ENCODE data around the gene SSRP1. TPM values are rescaled to one million over a fixed set of nuclear protein-coding genes. Genes with fewer than 3 reads are reported as not detected.

Gene SSRP1
- total RNA-seq, 1 experiment from 2014 or later, result 173 TPM

DNA sequence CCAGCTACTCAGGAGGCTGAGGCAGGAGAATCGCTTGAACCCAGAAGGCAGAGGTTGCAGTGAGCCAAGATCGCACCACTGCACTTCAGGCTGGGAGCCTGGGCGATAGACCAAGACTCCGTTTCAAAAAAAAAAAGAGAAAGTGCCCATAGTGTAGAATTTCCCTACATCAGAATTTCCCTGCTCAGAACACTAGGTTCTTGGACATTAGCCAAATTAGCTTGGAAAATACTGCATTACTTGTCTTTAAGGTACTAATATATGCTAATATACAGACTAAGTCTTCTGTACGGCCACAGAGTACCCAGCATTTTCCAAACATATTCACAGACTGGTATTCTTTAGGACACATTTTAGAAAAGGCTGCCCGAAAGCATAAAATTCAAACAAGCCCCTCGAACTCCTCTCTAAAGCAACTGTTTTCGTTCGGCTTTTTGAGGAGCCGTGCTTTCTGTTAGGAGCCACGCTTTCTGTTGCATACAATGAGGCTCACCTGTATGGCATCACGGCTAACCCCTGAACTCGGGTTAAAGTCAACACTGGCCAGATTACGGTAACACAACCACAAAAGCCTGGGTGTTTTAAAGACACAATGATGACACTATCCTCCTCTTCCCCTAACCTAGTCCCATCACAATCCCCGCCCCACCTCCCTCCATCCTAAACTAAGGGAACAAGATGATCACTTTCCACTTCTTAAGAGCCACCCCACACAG, 29.4 kb downstream of the SSRP1 start:
- CTCF ChIA-PET, result no interaction called here
- no peak for ATAC-seq
- no peak for DNase-seq (ENCODE audit: low read depth, low spot score)
- Histone ChIP-seq H3K36me3 (ENCODE audit: control insufficient read depth, insufficient read depth, low read length) (no peaks in the 10 kb centered on the region), H3K27me3 (ENCODE audit: control insufficient read depth, insufficient read depth, low read length) (no peaks in the 10 kb centered on the region), H3K4me3 (ENCODE audit: low read depth in 2 of 2, low read length in 2 of 2) (no peak overlapping the region), H3K9me3 (ENCODE audit: control insufficient read depth, insufficient read depth, low read depth, low read length) (no peaks in the 10 kb centered on the region), H3K27ac (ENCODE audit: low read length) (no peak overlapping the region), H3K4me1 (ENCODE audit: control insufficient read depth, insufficient read depth, low read length) (peaks cover 17% of the 10 kb centered on the region)
- no TSS peak for BruUV-seq (replicated peaks)
- TF ChIP-seq REST (IDR thresholded peaks at IDR 0.05; ENCODE audit: insufficient read depth in 1 of 2, low read depth in 2 of 2, low read length in 1 of 2), result no peak
- TF ChIP-seq, protein P1, sequence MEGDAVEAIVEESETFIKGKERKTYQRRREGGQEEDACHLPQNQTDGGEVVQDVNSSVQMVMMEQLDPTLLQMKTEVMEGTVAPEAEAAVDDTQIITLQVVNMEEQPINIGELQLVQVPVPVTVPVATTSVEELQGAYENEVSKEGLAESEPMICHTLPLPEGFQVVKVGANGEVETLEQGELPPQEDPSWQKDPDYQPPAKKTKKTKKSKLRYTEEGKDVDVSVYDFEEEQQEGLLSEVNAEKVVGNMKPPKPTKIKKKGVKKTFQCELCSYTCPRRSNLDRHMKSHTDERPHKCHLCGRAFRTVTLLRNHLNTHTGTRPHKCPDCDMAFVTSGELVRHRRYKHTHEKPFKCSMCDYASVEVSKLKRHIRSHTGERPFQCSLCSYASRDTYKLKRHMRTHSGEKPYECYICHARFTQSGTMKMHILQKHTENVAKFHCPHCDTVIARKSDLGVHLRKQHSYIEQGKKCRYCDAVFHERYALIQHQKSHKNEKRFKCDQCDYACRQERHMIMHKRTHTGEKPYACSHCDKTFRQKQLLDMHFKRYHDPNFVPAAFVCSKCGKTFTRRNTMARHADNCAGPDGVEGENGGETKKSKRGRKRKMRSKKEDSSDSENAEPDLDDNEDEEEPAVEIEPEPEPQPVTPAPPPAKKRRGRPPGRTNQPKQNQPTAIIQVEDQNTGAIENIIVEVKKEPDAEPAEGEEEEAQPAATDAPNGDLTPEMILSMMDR (IDR thresholded peaks at IDR 0.05), result no peak
- no peak for TF ChIP-seq SIN3A (IDR thresholded peaks at IDR 0.05; ENCODE audit: borderline replicate concordance, insufficient read depth, low read depth, low read length)
- no peak for TF ChIP-seq TCF7L2 (IDR thresholded peaks at IDR 0.05; ENCODE audit: low read depth, low read length)
- no peak for TF ChIP-seq POLR2AphosphoS5 (IDR thresholded peaks at IDR 0.05; ENCODE audit: low read depth, low read length)
- intact Hi-C loops (cut with micrococcal nuclease; ENCODE audit: unreplicated experiment), result no loop called here
- POLR2A ChIA-PET, result no interaction called here
- in situ Hi-C loops (cut with HindIII; ENCODE audit: low pct_unique_long_range_greater_than_20kb, low sequenced_read_pairs), result no loop called here

DNA sequence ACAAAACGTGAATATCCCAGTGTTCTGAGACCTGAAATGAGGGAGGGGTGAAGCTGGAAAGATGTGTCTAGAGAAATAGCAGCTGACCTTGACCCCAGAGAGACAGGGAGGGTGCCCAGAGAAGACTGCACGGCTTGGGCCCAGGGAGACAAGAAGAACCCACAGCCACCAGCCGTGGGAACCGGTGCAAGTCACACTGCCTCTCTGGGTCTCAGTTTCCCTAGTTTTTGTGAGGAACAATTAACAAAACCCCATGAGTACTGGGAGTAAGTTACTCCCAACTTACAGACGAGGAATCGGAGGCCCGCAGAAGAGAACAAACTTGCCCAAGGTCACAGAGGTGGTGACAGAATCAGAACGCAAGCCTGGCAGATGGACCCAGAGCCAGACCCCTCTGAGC, 30.2 kb downstream of the SSRP1 start:
- H3K9me3 ChIP-seq (ENCODE audit: control insufficient read depth, insufficient read depth, low read depth, low read length), result no peaks in the 10 kb centered on the region
- ChIA-PET POLR2A (no interaction called here), CTCF (no interaction called here)
- intact Hi-C loops (cut with micrococcal nuclease; ENCODE audit: unreplicated experiment), result no loop called here
- H3K27me3 ChIP-seq (ENCODE audit: control insufficient read depth, insufficient read depth, low read length), result no peaks in the 10 kb centered on the region
- TF ChIP-seq REST (IDR thresholded peaks at IDR 0.05; ENCODE audit: insufficient read depth in 1 of 2, low read depth in 2 of 2, low read length in 1 of 2) (no peak), POLR2AphosphoS5 (IDR thresholded peaks at IDR 0.05; ENCODE audit: low read depth, low read length) (no peak), TCF7L2 (IDR thresholded peaks at IDR 0.05; ENCODE audit: low read depth, low read length) (no peak)
- TF ChIP-seq, protein P1 (IDR thresholded peaks at IDR 0.05), result no peak
- H3K4me1 ChIP-seq (ENCODE audit: control insufficient read depth, insufficient read depth, low read length), result peaks cover 12% of the 10 kb centered on the region
- DNase-seq (ENCODE audit: low read depth, low spot score) (no peak), ATAC-seq (no peak)
- no peak overlapping the region for H3K27ac ChIP-seq (ENCODE audit: low read length)
- H3K36me3 ChIP-seq (ENCODE audit: control insufficient read depth, insufficient read depth, low read length), result no peaks in the 10 kb centered on the region
- in situ Hi-C loops (cut with HindIII; ENCODE audit: low pct_unique_long_range_greater_than_20kb, low sequenced_read_pairs), result no loop called here
- no peak overlapping the region for H3K4me3 ChIP-seq (ENCODE audit: low read depth in 2 of 2, low read length in 2 of 2)
- BruUV-seq (replicated peaks), result no TSS peak
